IPS DF 6.9 (cell line): ENCODE measurements around the gene A4GALT.

Experiments
- DNase-seq: peaks from one replicate; pipeline ENCODE4 v3.0.0-alpha.2; 2013; ENCODE audit warnings: low read depth, low spot score
- H3K27ac ChIP-seq: one replicate; pipeline ENCODE4 v1.5.1; 2013; ENCODE audit warnings: low read length, control low read depth
- H3K27me3 ChIP-seq: 2 replicates; pipeline ENCODE4 v1.6.1; 2013; ENCODE audit warnings: mild to moderate bottlenecking, low read length; ENCODE audit not compliant: control insufficient read depth, insufficient read depth
- H3K36me3 ChIP-seq: 2 replicates; pipeline ENCODE4 v1.6.1; 2013; ENCODE audit warnings: low read length; ENCODE audit not compliant: control insufficient read depth, insufficient read depth
- H3K4me1 ChIP-seq: 2 replicates; pipeline ENCODE4 v1.6.1; 2013; ENCODE audit warnings: low read length; ENCODE audit not compliant: control insufficient read depth, insufficient read depth
- H3K4me3 ChIP-seq: 2 replicates; pipeline ENCODE4 v1.5.1; 2013; ENCODE audit warnings: mild to moderate bottlenecking, low read length
- H3K9me3 ChIP-seq: 2 replicates; pipeline ENCODE4 v1.6.1; 2013; ENCODE audit warnings: low read length, inconsistent platforms; ENCODE audit not compliant: control insufficient read depth, insufficient read depth
- WGBS: extraction: QIAGEN DNeasy Blood & Tissue Kit; methylation state at CpG from one replicate; pipeline ENCODE4 v1.1.7; 2013; ENCODE audit warnings: mixed read lengths, missing lambda C conversion rate; ENCODE audit not compliant: insufficient read length, insufficient coverage; 5-methylcytosine and 5-hydroxymethylcytosine counted together

Gene A4GALT

DNA sequence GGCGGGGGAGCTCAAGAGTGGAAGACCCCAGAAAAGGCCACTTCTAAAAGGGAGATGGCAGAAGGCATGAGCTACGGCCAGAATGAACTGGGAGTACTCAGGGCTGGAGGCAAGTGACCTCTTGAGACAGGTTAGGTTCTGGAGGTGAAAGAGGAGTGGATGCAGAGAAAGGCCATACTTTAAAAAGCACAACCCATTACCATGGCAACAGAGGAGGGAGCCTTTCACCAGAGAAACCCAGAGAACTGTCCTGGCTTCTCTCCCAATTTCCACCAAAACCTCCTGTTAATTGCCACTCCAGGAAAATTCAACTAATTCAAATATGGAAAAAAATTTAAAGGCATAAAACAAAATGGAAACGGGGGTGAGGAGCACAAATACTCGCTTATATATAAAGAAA, 15.8 kb downstream of the A4GALT start:
- no peaks in the 10 kb centered on the region for H3K27me3 ChIP-seq
- no peaks in the 10 kb centered on the region for H3K36me3 ChIP-seq
- WGBS: no CpG with 5 or more reads among the region's 4 CpGs
- no peak overlapping the region for H3K4me3 ChIP-seq
- no peak overlapping the region for H3K27ac ChIP-seq
- H3K4me1 ChIP-seq: 0 out of 2 replicates have a peak, but pooled peaks cover under 1% of the 10 kb centered on the region
- H3K9me3 ChIP-seq: no peaks in the 10 kb centered on the region
- DNase-seq: no peak

DNA sequence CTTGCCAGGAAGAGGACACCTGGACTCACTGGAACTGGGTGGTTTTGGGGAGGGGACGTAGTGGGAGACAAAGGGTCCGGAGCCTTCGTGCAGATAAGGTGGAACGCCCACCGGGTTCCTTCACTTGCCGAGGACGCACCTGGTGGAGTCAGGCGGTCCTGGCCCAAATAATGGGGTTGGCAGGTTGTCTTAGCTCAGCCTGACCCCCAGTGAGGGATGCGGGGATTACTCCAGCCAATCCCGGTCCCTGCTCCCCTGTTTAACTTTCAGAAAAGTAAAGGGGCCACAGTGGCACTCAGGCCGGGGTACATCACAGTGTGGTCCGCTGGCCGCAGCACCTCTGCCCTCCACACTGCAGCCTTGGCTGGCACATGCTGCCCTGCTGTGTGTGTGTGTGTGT, 18.0 kb downstream of the A4GALT start:
- DNase-seq: no peak
- Histone ChIP-seq H3K27ac (no peak overlapping the region), H3K36me3 (no peaks in the 10 kb centered on the region), H3K9me3 (no peaks in the 10 kb centered on the region), H3K4me3 (no peak overlapping the region), H3K4me1 (0 out of 2 replicates have a peak, but pooled peaks cover 1% of the 10 kb centered on the region), H3K27me3 (no peaks in the 10 kb centered on the region)
- WGBS: no CpG with 5 or more reads among the region's 13 CpGs

DNA sequence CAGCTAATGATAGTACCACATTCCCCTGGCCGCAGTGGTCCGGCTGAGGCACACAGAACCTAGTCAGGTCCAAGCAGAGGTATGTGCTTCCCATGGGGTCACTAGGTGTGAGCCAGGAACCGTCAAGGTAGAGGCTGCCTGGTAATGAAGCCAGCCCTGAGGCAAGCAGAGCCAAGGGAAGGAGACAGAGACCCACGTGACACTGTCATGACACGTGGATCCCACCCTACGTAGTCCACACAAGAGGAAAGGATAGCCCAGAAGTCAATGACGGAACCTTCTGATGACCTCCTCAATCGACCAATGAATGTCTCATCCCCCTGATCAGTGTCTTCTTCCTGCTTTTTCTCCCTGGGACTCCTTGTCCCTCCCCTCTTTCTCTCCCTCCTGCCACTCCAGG, 19.0 kb downstream of the A4GALT start:
- no peaks in the 10 kb centered on the region for H3K36me3 ChIP-seq
- 0 out of 2 replicates have a peak, but pooled peaks cover 1% of the 10 kb centered on the region for H3K4me1 ChIP-seq
- WGBS: no CpG with 5 or more reads among the region's 8 CpGs
- no peak overlapping the region for H3K27ac ChIP-seq
- no peak overlapping the region for H3K4me3 ChIP-seq
- no peak for DNase-seq
- H3K27me3 ChIP-seq: no peaks in the 10 kb centered on the region
- no peaks in the 10 kb centered on the region for H3K9me3 ChIP-seq

DNA sequence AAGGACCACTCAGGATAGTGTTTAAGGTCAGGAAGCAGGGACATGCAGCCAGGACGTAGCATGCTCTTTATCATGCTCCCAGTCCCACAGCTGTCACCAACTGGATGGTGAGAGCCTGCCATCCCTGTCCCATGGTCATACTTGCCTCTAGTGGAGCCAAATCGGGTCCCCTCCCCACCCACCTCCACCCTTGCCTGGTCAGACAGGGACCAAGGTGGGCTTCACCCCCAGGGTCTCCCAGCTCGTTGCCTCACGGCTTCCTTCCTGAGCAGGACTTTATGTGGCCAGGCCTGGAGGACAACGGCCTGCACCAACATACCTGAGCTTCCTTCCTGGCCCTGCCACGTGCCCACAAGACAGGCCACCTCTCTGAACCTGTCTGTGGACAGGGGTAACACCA, 19.8 kb downstream of the A4GALT start:
- no CpG with 5 or more reads among the region's 6 CpGs for WGBS
- Histone ChIP-seq H3K27me3 (no peaks in the 10 kb centered on the region), H3K27ac (no peak overlapping the region), H3K4me3 (no peak overlapping the region), H3K36me3 (no peaks in the 10 kb centered on the region), H3K4me1 (0 out of 2 replicates have a peak, but pooled peaks cover 1% of the 10 kb centered on the region), H3K9me3 (no peaks in the 10 kb centered on the region)
- no peak for DNase-seq

DNA sequence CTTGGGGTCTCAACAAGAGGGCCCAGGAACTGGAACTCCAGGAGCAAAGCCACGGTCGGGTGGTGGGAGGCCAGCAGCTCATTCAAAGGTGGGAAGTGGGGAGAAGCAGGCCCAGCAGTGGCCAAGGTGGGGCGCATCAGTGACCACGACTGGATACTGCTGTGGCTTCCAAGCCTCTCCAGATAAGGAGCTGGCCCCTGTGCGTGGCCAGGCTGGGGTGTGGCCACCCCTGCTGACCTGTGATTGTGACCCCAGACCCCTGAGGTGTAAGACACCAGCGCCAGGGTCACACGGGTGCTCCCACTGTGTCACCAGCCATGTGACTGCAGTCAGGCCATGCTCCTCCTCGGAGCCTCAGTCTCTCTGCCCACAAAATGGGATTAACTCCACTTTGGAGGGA, 20.3 kb downstream of the A4GALT start:
- Histone ChIP-seq H3K27ac (no peak overlapping the region), H3K4me1 (0 out of 2 replicates have a peak, but pooled peaks cover 1% of the 10 kb centered on the region), H3K27me3 (no peaks in the 10 kb centered on the region), H3K36me3 (no peaks in the 10 kb centered on the region), H3K4me3 (no peak overlapping the region), H3K9me3 (no peaks in the 10 kb centered on the region)
- no CpG with 5 or more reads among the region's 8 CpGs for WGBS
- DNase-seq: no peak

DNA sequence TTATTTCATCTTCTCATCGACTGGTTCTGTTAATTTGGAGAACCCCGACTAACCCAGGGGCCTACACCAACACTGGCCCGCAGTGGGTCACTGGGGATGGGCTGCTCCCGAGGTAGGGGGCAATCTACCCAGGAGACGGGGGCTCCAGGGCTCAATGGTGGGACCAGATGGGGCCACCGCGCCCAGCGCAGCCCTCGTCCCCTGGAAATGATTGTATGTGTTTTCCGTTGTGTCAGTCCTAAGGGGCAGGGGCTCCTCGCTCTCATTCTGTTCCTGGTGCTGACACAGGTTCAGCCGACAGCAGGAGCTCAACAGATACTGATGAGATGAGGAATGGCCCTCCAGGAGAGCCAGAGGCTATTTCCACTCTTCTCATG, 20.7 kb downstream of the A4GALT start:
- Histone ChIP-seq H3K9me3 (no peaks in the 10 kb centered on the region), H3K4me3 (no peak overlapping the region), H3K4me1 (0 out of 2 replicates have a peak, but pooled peaks cover 1% of the 10 kb centered on the region), H3K36me3 (peaks cover under 1% of the 10 kb centered on the region; the same call in 1 of the 2 replicates), H3K27ac (no peak overlapping the region), H3K27me3 (no peaks in the 10 kb centered on the region)
- no CpG with 5 or more reads among the region's 12 CpGs for WGBS
- DNase-seq: no peak

DNA sequence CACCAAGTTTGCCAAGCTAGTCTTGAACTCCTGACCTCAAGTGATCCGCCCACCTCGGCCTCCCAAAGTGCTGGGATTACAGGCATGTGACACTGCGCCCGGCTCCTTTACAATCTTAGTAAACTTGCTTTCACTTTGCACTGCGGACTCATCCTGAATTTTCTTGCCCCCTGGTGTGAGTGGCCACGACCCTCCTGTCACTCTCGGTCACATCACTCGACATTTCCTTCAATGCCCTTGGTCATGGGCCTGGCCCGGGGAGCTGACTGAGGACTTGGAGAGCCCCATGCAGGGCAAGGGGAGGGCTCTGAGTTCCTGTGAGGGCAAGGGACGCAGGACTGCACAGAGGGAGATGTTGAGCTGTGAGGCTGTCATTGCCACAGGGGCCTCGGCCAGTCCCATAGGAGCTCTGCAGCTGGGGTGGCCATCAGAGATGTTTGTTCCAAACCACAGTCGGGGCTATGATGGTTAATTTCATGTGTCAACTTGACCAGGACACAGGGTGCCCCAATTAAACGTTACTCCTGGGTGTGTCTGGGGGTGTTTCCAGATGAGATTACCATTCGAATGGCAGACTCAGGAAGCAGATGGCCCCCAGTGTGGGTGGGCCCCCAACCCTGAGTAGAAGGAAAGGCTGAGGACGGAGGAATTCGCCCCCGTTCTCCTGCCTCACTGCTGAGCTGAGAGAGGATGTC, 21.2 kb downstream of the A4GALT start:
- Histone ChIP-seq H3K27ac (no peak overlapping the region), H3K4me3 (no peak overlapping the region), H3K36me3 (peaks cover 2% of the 10 kb centered on the region; the same call in 1 of the 2 replicates), H3K9me3 (no peaks in the 10 kb centered on the region), H3K4me1 (0 out of 2 replicates have a peak, but pooled peaks cover 1% of the 10 kb centered on the region), H3K27me3 (no peaks in the 10 kb centered on the region)
- DNase-seq: no peak
- WGBS: no CpG with 5 or more reads among the region's 17 CpGs

DNA sequence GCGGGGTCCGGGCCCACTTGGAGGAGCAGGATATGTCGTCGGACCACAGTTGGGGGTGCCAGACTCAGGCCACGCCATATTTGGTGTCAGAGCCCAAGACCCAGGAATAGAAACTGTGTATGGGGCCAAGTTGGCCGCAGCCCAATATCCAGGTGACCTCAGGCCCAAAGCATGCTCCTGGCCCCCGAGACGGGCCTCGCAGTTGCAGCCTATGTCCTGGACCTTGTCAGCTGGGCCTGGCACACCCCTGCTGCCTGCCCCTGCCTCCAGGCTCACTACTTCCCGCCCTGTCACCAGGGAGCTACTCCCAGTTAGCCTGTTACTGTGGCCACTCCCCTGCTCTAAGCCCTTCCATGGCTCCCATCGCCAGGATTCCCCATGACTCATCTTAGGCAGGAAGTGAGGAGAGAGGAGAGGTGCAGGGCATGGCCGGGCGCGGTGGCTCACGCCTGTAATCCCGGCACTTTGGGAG, 23.1 kb downstream of the A4GALT start:
- WGBS: no CpG with 5 or more reads among the region's 16 CpGs
- Histone ChIP-seq H3K27ac (no peak overlapping the region), H3K4me3 (no peak overlapping the region), H3K27me3 (no peaks in the 10 kb centered on the region), H3K9me3 (no peaks in the 10 kb centered on the region), H3K4me1 (0 out of 2 replicates have a peak, but pooled peaks cover 1% of the 10 kb centered on the region), H3K36me3 (peaks cover 2% of the 10 kb centered on the region; the same call in 1 of the 2 replicates)
- DNase-seq: no peak

DNA sequence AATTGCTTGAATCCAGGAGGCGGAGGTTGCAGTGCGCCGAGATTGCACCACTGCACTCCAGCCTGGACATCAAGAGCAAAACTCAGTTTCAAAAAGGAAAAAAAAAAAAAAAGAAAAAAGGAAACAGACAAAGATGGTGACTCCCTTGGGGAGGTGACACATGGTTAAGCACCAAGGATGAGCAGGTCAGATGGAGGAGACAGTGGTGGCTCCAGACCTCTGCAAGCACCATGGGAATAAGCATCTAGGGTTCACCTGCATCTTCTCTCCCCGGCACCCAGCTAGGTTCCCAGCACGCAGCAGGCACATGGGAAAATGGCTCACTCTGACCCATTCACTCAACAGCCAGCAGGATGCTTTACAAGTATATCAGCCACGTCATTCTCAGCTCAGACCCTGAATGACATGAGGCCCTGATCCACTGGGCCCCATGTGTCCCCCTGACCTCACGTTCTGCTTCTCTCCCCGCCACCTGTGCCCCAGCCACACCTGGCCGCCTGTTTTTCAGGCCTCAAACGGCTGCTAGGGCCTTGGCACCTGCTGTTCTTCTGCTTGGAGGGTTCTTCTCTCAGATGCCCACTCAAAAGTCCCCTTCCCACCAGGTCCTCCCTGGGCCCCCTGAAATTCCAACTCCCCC, 24.2 kb downstream of the A4GALT start:
- H3K4me1 ChIP-seq: 0 out of 2 replicates have a peak, but pooled peaks cover 1% of the 10 kb centered on the region
- no peak for DNase-seq
- WGBS: no CpG with 5 or more reads among the region's 10 CpGs
- H3K36me3 ChIP-seq: peaks cover 2% of the 10 kb centered on the region; the same call in 1 of the 2 replicates
- H3K4me3 ChIP-seq: no peak overlapping the region
- no peak overlapping the region for H3K27ac ChIP-seq
- H3K27me3 ChIP-seq: no peaks in the 10 kb centered on the region
- H3K9me3 ChIP-seq: no peaks in the 10 kb centered on the region

DNA sequence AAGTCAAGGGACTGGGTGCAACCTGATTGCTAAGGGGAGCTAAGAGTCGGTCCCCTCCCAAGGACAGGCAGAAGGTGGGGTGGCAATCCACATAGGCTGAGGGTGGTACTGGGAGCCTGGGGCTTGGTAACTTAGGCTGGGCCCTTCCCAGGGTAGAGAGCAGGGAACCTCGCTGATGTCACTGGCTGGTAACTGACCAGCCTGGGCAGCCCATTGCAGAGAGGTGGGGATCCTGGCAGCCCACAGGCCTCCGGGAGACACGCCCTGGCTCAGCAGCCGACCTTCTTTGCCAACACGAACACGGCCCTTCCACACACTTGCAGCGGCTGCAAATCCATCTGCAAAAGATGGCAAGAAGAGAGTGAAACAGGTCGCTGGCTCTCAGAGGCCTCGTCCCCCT, 25.4 kb downstream of the A4GALT start:
- Histone ChIP-seq H3K4me3 (no peak overlapping the region), H3K27ac (no peak overlapping the region), H3K9me3 (no peaks in the 10 kb centered on the region), H3K27me3 (no peaks in the 10 kb centered on the region), H3K36me3 (peaks cover 2% of the 10 kb centered on the region; the same call in 1 of the 2 replicates), H3K4me1 (0 out of 2 replicates have a peak, but pooled peaks cover 1% of the 10 kb centered on the region)
- WGBS: no CpG with 5 or more reads among the region's 10 CpGs
- DNase-seq: no peak
